Measurements from ENCODE around the gene ARFRP1.

DNA sequence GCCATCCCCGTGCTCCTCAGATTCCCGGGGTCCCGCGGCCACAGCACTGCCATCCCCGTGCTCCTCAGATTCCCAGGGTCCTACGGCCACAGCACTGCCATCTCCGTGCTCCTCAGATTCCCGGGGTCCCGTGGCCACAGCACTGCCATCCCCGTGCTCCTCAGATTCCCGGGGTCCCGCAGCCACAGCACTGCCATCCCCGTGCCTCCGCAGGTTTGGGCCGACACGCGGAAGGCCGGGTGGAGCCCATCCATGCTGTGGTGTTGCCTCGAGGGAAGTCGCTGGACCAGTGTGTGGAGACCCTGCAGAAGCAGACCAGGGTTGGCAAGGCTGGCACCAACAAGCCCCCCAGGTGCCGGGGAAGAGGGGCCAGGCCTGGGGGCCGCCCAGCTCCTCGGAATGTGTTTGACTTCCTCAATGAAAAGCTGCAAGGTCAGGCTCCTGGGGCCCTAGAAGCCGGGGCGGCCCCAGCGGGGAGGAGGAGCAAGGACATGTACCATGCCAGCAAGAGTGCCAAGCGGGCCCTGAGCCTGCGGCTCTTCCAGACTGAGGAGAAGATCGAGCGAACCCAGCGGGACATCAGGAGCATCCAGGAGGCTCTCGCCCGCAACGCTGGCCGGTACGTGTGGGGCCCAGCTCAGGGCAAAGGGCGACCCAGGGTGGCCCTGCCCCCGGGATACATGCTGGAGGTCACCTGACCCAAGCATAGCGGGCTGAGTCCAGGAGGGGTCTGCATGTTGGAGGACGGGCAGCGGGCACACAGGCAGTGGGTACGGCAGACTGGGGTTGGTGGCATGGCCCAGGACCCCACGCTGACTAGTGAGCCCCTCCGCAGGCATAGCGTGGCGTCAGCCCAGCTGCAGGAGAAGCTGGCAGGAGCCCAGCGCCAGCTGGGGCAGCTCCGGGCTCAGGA, 27.4 kb upstream of the ARFRP1 start:
- TF ChIP-seq SUZ12 (IDR thresholded peaks at IDR 0.05; ENCODE audit: extremely low read depth, insufficient read depth, insufficient read length), result no peak
- no peak for TF ChIP-seq ZNF274 (IDR thresholded peaks at IDR 0.05; ENCODE audit: low read depth, low read length)
